Subcutaneous abdominal adipose tissue (tissue), 5 donors: ENCODE results near the gene CCR8.
"Not testable (repeated sequence)": the region's sequence is repeated elsewhere in the genome, so short reads cannot be mapped to it uniquely, and the experiment has no call there.

Source experiments
- H3K27ac ChIP-seq: one replicate; pipeline ENCODE4 v1.7.0; 2013; ENCODE audit warnings: low read depth, mild to moderate bottlenecking, inconsistent platforms, low read length, moderate library complexity
- H3K27me3 ChIP-seq, 5 donors: one replicate each; pipeline ENCODE4 v1.7.0; 2013; ENCODE audit warnings: low read length in 5 of 5, inconsistent platforms in 1 of 5; ENCODE audit not compliant: control insufficient read depth in 5 of 5, insufficient read depth in 4 of 5
- H3K36me3 ChIP-seq, 5 donors: one replicate each; pipeline ENCODE4 v1.7.0; 2013; ENCODE audit warnings: low read length in 5 of 5; ENCODE audit not compliant: control insufficient read depth in 5 of 5, insufficient read depth in 5 of 5
- H3K4me1 ChIP-seq, 5 donors: one replicate each; pipeline ENCODE4 v1.7.0; 2013; ENCODE audit warnings: low read length in 5 of 5, mild to moderate bottlenecking in 3 of 5, moderate library complexity in 1 of 5; ENCODE audit not compliant: control insufficient read depth in 5 of 5, insufficient read depth in 5 of 5
- H3K4me3 ChIP-seq, 5 donors: one replicate each; pipeline ENCODE4 v1.7.0; 2013; ENCODE audit warnings: low read length in 5 of 5, low read depth in 1 of 5
- H3K9ac ChIP-seq, 5 donors: one replicate each; pipeline ENCODE4 v1.7.0; 2013; ENCODE audit warnings: low read length in 5 of 5, mild to moderate bottlenecking in 4 of 5, moderate library complexity in 3 of 5
- H3K9me3 ChIP-seq, 5 donors: one replicate each; pipeline ENCODE4 v1.7.0; 2013; ENCODE audit warnings: low read length in 5 of 5; ENCODE audit not compliant: control insufficient read depth in 5 of 5
- donor health status: healthy.
- donor health status: healthy.
- donor health status: healthy.
- donor health status: healthy.
- donor health status: healthy.

CCR8 gene

DNA sequence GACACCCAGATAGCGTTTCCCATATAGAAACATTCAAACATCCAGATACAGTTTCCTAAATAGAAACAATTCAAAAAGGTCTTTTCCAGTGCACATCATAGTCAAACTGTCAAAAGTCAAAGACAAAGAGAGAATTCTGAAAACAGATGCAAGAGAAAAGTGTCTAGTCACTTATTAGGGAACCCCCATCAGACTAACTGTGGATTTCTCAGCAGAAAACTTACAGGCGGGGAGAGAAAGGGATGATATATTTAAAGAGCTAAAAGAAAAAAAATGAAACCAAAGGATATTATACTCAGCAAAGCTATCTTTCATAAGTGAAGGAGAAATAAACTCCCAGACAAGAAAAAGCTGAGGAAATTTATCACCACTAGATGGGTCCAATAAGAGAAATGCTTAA lies 27.3 kb upstream of the CCR8 start:
- Histone ChIP-seq H3K27ac (no peak overlapping the region), H3K9ac (no peak overlapping the region), H3K27me3 (no peaks in the 10 kb centered on the region), H3K9me3 (peaks cover 8 to 36% (median 16%) of the 10 kb centered on the region in 5 donors), H3K4me1 (no peaks in the 10 kb centered on the region), H3K36me3 (no peaks in the 10 kb centered on the region), H3K4me3 (no peak overlapping the region)

DNA sequence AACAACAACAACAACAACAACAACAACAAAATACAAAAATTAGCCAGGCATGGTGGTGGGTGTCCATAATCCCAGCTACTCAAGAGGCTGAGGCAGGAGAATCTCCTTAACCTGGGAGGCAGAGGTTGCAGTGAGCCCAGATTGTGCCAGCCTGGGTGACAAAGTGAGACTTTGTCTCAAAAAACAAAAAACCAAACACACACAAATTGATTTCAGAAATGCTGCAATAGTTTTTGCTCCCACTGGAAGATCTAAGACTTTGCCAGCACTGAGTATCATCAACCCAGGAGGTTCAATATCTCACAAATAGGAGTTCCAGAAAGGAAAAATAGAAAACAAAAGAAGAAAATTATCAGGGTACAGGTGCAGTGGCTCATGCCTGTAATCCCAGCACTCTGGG lies 16.2 kb upstream of the CCR8 start:
- H3K27ac ChIP-seq: no peak overlapping the region
- H3K9me3 ChIP-seq: peaks cover 4 to 6% (median 4%) of the 10 kb centered on the region in 5 donors
- no peak overlapping the region for H3K4me3 ChIP-seq
- H3K27me3 ChIP-seq: no peaks in the 10 kb centered on the region
- H3K4me1 ChIP-seq: no peaks in the 10 kb centered on the region
- no peak overlapping the region for H3K9ac ChIP-seq
- no peaks in the 10 kb centered on the region for H3K36me3 ChIP-seq

DNA sequence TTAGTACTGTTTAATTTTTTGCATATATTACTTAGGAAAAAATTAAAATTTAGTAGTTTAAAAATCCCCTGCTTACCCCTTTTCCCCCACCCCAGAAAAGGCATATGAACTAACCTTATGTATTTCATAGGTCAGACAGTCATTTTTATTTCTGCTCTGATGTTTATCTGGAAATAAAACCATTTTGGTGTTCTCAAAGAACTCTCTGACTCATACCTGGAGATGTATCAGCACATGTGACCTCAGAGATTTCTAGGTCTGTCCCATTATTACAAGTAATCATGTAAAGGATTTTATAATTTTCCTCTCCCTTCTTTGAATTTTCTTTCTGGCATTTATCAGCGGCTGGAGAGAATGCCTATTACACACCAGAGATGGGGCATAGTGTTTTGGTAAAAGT lies 14.1 kb upstream of the CCR8 start:
- Histone ChIP-seq H3K27me3 (no peaks in the 10 kb centered on the region), H3K9ac (no peak overlapping the region), H3K27ac (no peak overlapping the region), H3K36me3 (no peaks in the 10 kb centered on the region), H3K4me1 (no peaks in the 10 kb centered on the region), H3K4me3 (no peak overlapping the region), H3K9me3 (peaks cover 4 to 13% (median 4%) of the 10 kb centered on the region in 5 donors)

DNA sequence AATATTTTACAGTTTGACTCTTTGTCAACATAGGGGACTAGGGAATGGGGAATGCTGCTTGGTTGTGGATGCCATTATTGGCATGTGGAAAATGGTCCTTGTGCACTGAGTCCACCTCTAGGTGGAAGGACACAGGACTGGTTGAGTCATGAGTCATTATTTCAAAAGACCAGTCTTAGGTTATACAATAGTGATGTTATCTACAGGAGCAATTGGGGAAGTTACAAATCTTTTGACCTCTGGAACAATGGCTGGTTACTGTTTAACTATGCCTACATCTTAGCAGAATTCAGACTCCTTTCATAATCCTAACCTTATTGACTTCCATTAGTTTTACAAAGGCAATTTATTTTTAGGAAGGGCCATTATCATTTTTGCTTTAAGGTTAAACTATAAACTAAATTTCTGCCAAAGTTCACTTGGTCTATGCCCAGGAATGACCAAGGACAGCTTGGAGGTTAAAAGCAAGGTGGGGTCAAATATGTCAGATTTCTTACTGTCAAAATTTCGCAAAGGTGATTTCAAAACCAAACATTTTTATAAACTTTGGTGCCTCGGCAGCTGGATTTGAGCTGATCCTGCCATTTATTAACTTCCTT lies 11.8 kb upstream of the CCR8 start:
- H3K27me3 ChIP-seq: no peaks in the 10 kb centered on the region
- H3K9ac ChIP-seq: no peak overlapping the region
- H3K4me3 ChIP-seq: no peak overlapping the region
- peaks cover 4 to 13% (median 4%) of the 10 kb centered on the region in 5 donors for H3K9me3 ChIP-seq
- no peaks in the 10 kb centered on the region for H3K4me1 ChIP-seq
- H3K36me3 ChIP-seq: no peaks in the 10 kb centered on the region
- H3K27ac ChIP-seq: no peak overlapping the region

DNA sequence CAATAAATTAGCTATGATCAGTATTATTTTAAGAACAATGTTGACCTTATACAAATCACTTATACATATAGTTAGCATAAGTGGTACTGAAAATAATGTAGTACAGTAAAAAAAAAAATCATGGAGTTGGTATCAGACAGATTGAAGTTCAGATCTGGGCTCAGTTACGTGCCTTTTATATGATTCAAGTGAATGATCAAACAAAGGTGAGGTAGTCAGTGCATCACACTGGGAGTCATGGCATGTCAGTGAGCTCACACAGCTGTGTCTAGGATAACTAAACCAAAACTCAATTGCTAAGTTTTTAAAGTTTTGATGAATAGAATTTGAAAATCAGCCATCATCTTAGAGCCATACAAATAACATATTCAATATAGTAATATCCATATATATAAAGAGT lies 11.2 kb upstream of the CCR8 start:
- H3K4me1 ChIP-seq: no peaks in the 10 kb centered on the region
- H3K9me3 ChIP-seq: peaks cover 4 to 13% (median 4%) of the 10 kb centered on the region in 5 donors
- H3K27ac ChIP-seq: no peak overlapping the region
- no peaks in the 10 kb centered on the region for H3K27me3 ChIP-seq
- H3K4me3 ChIP-seq: no peak overlapping the region
- H3K36me3 ChIP-seq: no peaks in the 10 kb centered on the region
- H3K9ac ChIP-seq: no peak overlapping the region

DNA sequence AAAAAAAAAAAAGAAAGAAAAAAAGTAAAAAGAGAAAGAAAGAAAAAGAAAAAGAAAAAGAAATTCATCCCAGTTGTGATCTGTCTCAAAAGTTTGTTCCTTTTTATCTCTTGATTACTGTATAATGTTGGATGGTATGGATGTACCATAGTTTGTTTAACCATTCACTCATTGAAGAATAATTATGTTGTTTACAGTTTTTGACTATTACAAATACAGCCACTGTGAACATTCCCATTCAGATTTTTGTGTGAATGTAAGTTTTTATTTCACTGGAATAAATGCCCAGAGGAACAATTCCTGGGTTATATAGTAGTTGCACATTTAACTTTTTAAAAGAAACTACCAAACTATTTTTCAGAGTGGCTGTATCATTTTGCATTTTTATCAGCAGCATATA lies 10.3 kb upstream of the CCR8 start:
- no peaks in the 10 kb centered on the region for H3K4me1 ChIP-seq
- H3K9ac ChIP-seq: no peak overlapping the region
- H3K27me3 ChIP-seq: no peaks in the 10 kb centered on the region
- H3K9me3 ChIP-seq: peaks cover 4 to 13% (median 4%) of the 10 kb centered on the region in 5 donors
- H3K27ac ChIP-seq: no peak overlapping the region
- H3K36me3 ChIP-seq: no peaks in the 10 kb centered on the region
- no peak overlapping the region for H3K4me3 ChIP-seq

DNA sequence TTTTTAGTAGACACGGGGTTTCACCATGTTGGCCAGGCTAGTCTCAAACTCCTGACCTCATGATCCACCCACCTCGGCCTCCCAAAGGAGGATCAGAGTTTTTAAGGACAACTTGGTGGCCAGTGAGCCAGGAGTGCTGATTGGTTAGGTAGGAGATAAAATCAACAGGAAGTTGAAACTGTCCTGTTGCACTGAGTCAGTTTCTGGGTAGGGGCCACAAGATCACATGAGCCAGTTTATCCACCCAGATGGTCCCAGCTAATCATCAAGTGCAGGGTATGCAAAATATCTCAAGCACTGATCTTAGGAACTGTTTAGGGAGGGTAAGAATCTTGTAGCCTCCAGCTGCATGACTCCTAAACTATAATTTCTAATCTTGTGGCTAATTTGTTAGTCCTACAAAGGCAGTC lies 7.9 kb upstream of the CCR8 start:
- not testable (repeated sequence) for H3K4me3 ChIP-seq, H3K4me1 ChIP-seq, H3K9me3 ChIP-seq, H3K9ac ChIP-seq, H3K27ac ChIP-seq, H3K27me3 ChIP-seq, H3K36me3 ChIP-seq

DNA sequence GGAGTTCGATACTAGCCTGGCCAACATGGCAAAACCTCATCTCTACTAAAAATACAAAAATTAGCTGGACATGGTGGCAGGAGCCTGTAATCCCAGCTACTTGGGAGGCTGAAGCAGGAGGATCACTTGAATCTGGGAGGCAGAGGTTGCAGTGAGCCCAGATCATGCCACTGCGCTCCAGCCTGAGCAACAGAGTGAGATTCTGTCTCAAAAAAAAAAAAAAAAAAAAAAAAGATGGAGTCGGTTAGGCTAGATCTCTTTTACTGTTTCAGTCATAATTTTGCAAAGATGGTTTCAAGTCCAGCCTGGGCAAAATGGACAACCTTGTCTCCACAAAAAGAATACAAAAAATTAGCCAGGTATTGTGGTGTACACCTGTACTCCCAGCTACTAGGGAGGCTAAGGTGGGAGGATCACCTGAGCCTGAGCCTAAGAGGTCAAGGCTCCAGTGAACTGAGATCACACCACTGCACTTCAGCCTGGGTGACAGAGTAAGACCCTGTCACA lies 7.2 kb upstream of the CCR8 start:
- not testable (repeated sequence) for H3K9me3 ChIP-seq, H3K4me3 ChIP-seq, H3K27ac ChIP-seq, H3K27me3 ChIP-seq, H3K4me1 ChIP-seq, H3K36me3 ChIP-seq, H3K9ac ChIP-seq

DNA sequence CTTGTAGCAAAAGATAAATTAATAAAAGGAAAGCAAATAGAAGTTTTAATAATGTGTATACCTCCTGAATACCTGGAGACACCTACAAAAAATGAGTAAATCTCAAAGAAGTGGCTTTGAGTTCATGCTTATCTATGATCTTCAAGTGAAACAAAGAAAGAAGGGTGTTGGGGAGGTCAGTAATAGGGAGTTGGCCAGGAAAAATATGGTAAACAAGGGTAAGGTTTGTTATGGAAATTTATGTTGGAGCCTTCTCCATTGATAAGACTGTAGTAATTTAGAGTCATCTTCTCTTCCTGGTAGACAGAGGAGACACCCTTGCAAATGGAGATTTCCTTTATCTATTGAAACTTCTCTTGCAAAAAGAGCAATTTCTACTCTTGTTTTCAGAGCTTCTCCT lies 6.6 kb upstream of the CCR8 start:
- H3K36me3 ChIP-seq: no peaks in the 10 kb centered on the region
- H3K4me3 ChIP-seq: no peak overlapping the region
- peaks cover 0 to 8% (median 0%) of the 10 kb centered on the region in 5 donors for H3K9me3 ChIP-seq
- H3K27me3 ChIP-seq: no peaks in the 10 kb centered on the region
- H3K9ac ChIP-seq: no peak overlapping the region
- no peak overlapping the region for H3K27ac ChIP-seq
- no peaks in the 10 kb centered on the region for H3K4me1 ChIP-seq

DNA sequence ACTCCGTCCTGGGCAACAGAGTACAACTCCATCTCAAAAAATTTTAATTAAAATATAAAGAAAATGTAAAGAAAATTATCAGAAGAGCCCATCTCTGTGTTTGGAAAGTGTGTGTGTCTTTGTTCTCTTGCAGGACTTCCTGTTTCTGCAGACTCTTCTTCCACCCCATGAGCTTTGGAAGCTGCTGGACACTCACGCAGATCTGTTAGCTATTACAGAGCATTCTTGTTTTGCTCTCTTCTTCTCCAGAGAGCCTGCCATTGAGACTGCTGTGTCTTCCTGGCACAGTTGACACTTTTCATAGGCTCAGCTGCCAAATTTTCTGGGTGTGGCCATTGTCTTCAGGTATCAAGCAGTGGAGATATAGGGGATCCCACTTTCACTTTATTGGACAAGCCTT lies 6.0 kb upstream of the CCR8 start:
- Histone ChIP-seq H3K9ac (no peak overlapping the region), H3K4me3 (no peak overlapping the region), H3K36me3 (no peaks in the 10 kb centered on the region), H3K9me3 (peaks cover 0 to 8% (median 0%) of the 10 kb centered on the region in 5 donors), H3K27ac (no peak overlapping the region), H3K27me3 (no peaks in the 10 kb centered on the region), H3K4me1 (no peaks in the 10 kb centered on the region)
